Measurements from ENCODE around the gene SEPTIN1.
"Not testable (repeated sequence)": the region's sequence is repeated elsewhere in the genome, so short reads cannot be mapped to it uniquely, and the experiment has no call there.

- not testable (repeated sequence) for TF ChIP-seq SIN3A (IDR thresholded peaks at IDR 0.05; ENCODE audit: borderline replicate concordance, low read depth, low read length); CTCF (IDR thresholded peaks at IDR 0.05); JUND (IDR thresholded peaks at IDR 0.05); MEF2A (IDR thresholded peaks at IDR 0.05; ENCODE audit: borderline replicate concordance, low read depth); MAX (IDR thresholded peaks at IDR 0.05; ENCODE audit: low read depth); SMC3 (IDR thresholded peaks at IDR 0.05; ENCODE audit: low read depth, low read length); POLR2AphosphoS5 (IDR thresholded peaks at IDR 0.05; ENCODE audit: low read depth, low read length); GATA2 (CRISPR knock-in tag; IDR thresholded peaks at IDR 0.05); USF1 (IDR thresholded peaks at IDR 0.05; ENCODE audit: borderline replicate concordance, low read depth); RFX5 (IDR thresholded peaks at IDR 0.05; ENCODE audit: low read length); REST (IDR thresholded peaks at IDR 0.05; ENCODE audit: low read depth, low read length); MXI1 (IDR thresholded peaks at IDR 0.05; ENCODE audit: low read depth, low read length); RCOR1 (IDR thresholded peaks at IDR 0.05; ENCODE audit: low read length)
Observed at GRCh38 chr16:30396627-30397026, 14.3 kb upstream of the SEPTIN1 start.

Data from SK-N-SH (cell line).